Keratinocyte (primary cell): Measurements from ENCODE around the gene TXNRD1. TPM values are rescaled to one million over a fixed set of nuclear protein-coding genes. Genes with fewer than 3 reads are reported as not detected.
A peak's percentile ranks its signal among the peaks of the same experiment; 100 is the strongest.

ENCODE experiments used
- DNase-seq: peaks from one replicate; pipeline ENCODE4 v3.0.0-alpha.2; 2011; ENCODE audit warnings: low read depth, missing footprints, low spot score
- FAIRE-seq: peaks from 2 replicates; lab custom pipeline; 2011; peaks lifted over from hg19 to GRCh38; lab: Jason Lieb, UNC
- H2AFZ ChIP-seq: 2 replicates; pipeline ENCODE4 v1.6.0; 2012; ENCODE audit warnings: low read length, control low read depth, inconsistent platforms; ENCODE audit not compliant: control insufficient read depth
- H3K27ac ChIP-seq: 2 replicates; pipeline ENCODE4 v1.5.1; 2011; ENCODE audit warnings: low read length; ENCODE audit not compliant: control insufficient read depth, insufficient read depth
- H3K27me3 ChIP-seq: 3 replicates; pipeline ENCODE4 v1.6.0; 2011; ENCODE audit warnings: low read length; ENCODE audit not compliant: control insufficient read depth, insufficient read depth; ENCODE audit errors: extremely low read depth
- H3K36me3 ChIP-seq, 2 experiments: 2 replicates in 1 of 2; 3 replicates in 1 of 2; pipeline ENCODE4 v1.5.1; 2011; ENCODE audit warnings: low read length in 2 of 2, mild to moderate bottlenecking in 1 of 2; ENCODE audit not compliant: control insufficient read depth in 2 of 2, insufficient read depth in 2 of 2; ENCODE audit errors: extremely low read depth in 1 of 2
- H3K4me1 ChIP-seq: 3 replicates; pipeline ENCODE4 v1.5.1; 2011; ENCODE audit warnings: low read length; ENCODE audit not compliant: control insufficient read depth, insufficient read depth; ENCODE audit errors: extremely low read depth
- H3K4me2 ChIP-seq: 3 replicates; pipeline ENCODE4 v1.6.0; 2011; ENCODE audit warnings: low read depth, low read length; ENCODE audit not compliant: control insufficient read depth, insufficient read depth; ENCODE audit errors: extremely low read depth
- H3K4me3 ChIP-seq, 3 experiments: fragments of 200-600 bp in 1 of 3; sonication (generic) in 1 of 3; 2 replicates in 2 of 3; 3 replicates in 1 of 3; pipeline ENCODE4 v1.5.1; 2011 to 2016; ENCODE audit warnings: low read length in 3 of 3, mild to moderate bottlenecking in 3 of 3, control low read depth in 2 of 3, inconsistent platforms in 1 of 3, low read depth in 1 of 3, mixed read lengths in 1 of 3, mixed run types in 1 of 3, moderate library complexity in 1 of 3; ENCODE audit not compliant: control insufficient read depth in 2 of 3, insufficient read depth in 2 of 3; ENCODE audit errors: extremely low read depth in 1 of 3
- H3K79me2 ChIP-seq: 2 replicates; pipeline ENCODE4 v1.6.0; 2012; ENCODE audit warnings: low read length; ENCODE audit not compliant: control insufficient read depth, insufficient read depth
- H3K9ac ChIP-seq: 3 replicates; pipeline ENCODE4 v1.6.0; 2011; ENCODE audit warnings: low read length; ENCODE audit not compliant: control insufficient read depth, insufficient read depth; ENCODE audit errors: extremely low read depth
- H3K9me1 ChIP-seq: 3 replicates; pipeline ENCODE4 v1.6.0; 2011; ENCODE audit warnings: low read length; ENCODE audit not compliant: control insufficient read depth, insufficient read depth; ENCODE audit errors: extremely low read depth
- H3K9me3 ChIP-seq: 2 replicates; pipeline ENCODE4 v1.5.1; 2012; ENCODE audit warnings: low read depth, low read length; ENCODE audit not compliant: control insufficient read depth
- H4K20me1 ChIP-seq: 3 replicates; pipeline ENCODE4 v1.6.0; 2011; ENCODE audit warnings: low read length; ENCODE audit not compliant: control insufficient read depth, insufficient read depth; ENCODE audit errors: extremely low read depth
- CTCF ChIP-seq, 3 experiments: IDR thresholded peaks in 1 of 3; conservative IDR thresholded peaks in 1 of 3; optimal IDR thresholded peaks in 1 of 3; 2 replicates in 2 of 3; 3 replicates in 1 of 3; pipeline versions ENCODE3 to v1.5.1; 2011; ENCODE audit warnings: low read length in 3 of 3, mild to moderate bottlenecking in 3 of 3, moderate library complexity in 2 of 3, control low read depth in 1 of 3, inconsistent platforms in 1 of 3; ENCODE audit not compliant: insufficient read depth in 2 of 3; ENCODE audit errors: extremely low read depth in 1 of 3
- EZH2 ChIP-seq: IDR thresholded peaks from one replicate; pipeline ENCODE4 v1.6.1; 2012; ENCODE audit warnings: inconsistent platforms, mild to moderate bottlenecking, low read length, moderate library complexity
- dilution Hi-C: fragments of 300-500 bp; cut with MboI; formaldehyde crosslinking; loops from one replicate; pipeline ENCODE4 v1.7.0; 2020; ENCODE audit warnings: low sequenced_read_pairs; ENCODE audit not compliant: extremely low pct_ligation_motif_present
- polyA plus RNA-seq, 5 experiments: library from polyadenylated mRNA; depleted of rRNA in 3 of 5; stranded (reverse) in 3 of 5; stranded (forward) in 1 of 5; unstranded in 1 of 5; fragments of >200 nt; gene quantifications; 1 replicate in 1 of 5; 2 replicates in 3 of 5; 3 replicates in 1 of 5; pipeline versions ENCODE4 v1.2.1 to v1.2.3, GENCODE V29; 2011 to 2012; ENCODE audit warnings: missing spikeins in 2 of 5, low read depth in 1 of 5, low replicate concordance in 1 of 5

The TXNRD1 gene
- polyA plus RNA-seq, 1 donor (not counting 4 experiments of a cell fraction or from before 2014, with no cell fraction given) = 88.9 TPM

- no peaks in the 10 kb centered on the region for H3K27me3 ChIP-seq
- dilution Hi-C loops = no loop called here
Observed at GRCh38 chr12:104258476-104259067, 43.0 kb downstream of the TXNRD1 start.

GRCh38 chr12:104263026-104263425, 47.4 kb downstream of the TXNRD1 start:
- Histone ChIP-seq H3K27me3 (no peaks in the 10 kb centered on the region), H3K9me3 (no peaks in the 10 kb centered on the region), H3K27ac (peak overlapping the region; percentile 86), H4K20me1 (no peaks in the 10 kb centered on the region), H3K4me3 (no peak overlapping the region), H3K36me3 (no peaks in the 10 kb centered on the region), H3K4me2 (peak overlapping the region; percentile 82), H3K9ac (peak overlapping the region; percentile 71), H3K9me1 (no peaks in the 10 kb centered on the region), H2AFZ (no peak overlapping the region), H3K79me2 (no peaks in the 10 kb centered on the region), H3K4me1 (peaks cover 25% of the 10 kb centered on the region)
- FAIRE-seq (no peak), DNase-seq (no peak)
- dilution Hi-C loops = no loop called here
- TF ChIP-seq EZH2 (no peak), CTCF (optimal IDR thresholded peaks at IDR 0.05 in 1 of 3, IDR thresholded peaks at IDR 0.05 in 1 of 3, conservative IDR thresholded peaks at IDR 0.05 in 1 of 3; ENCODE audit: extremely low read depth in 1 of 3, insufficient read depth in 2 of 3, low read length in 3 of 3) (no peak)

More at GRCh38 chr12:104258476-104259067, 43.0 kb downstream of the TXNRD1 start:
- DNase-seq = no peak
- H3K9me3 ChIP-seq = no peaks in the 10 kb centered on the region
- no peak overlapping the region for H3K27ac ChIP-seq
- no peak overlapping the region for H3K9ac ChIP-seq
- H4K20me1 ChIP-seq = no peaks in the 10 kb centered on the region
- H2AFZ ChIP-seq = no peak overlapping the region
- no peaks in the 10 kb centered on the region for H3K79me2 ChIP-seq
- FAIRE-seq = no peak
- H3K4me2 ChIP-seq = no peak overlapping the region
- no peak overlapping the region for H3K4me3 ChIP-seq
- H3K36me3 ChIP-seq = no peaks in the 10 kb centered on the region
- no peaks in the 10 kb centered on the region for H3K9me1 ChIP-seq
- peaks cover 18% of the 10 kb centered on the region for H3K4me1 ChIP-seq
- TF ChIP-seq CTCF (optimal IDR thresholded peaks at IDR 0.05 in 1 of 3, IDR thresholded peaks at IDR 0.05 in 1 of 3, conservative IDR thresholded peaks at IDR 0.05 in 1 of 3; ENCODE audit: extremely low read depth in 1 of 3, insufficient read depth in 2 of 3, low read length in 3 of 3) (no peak), EZH2 (no peak)
